ENCODE results near the gene DAW1.

DNA sequence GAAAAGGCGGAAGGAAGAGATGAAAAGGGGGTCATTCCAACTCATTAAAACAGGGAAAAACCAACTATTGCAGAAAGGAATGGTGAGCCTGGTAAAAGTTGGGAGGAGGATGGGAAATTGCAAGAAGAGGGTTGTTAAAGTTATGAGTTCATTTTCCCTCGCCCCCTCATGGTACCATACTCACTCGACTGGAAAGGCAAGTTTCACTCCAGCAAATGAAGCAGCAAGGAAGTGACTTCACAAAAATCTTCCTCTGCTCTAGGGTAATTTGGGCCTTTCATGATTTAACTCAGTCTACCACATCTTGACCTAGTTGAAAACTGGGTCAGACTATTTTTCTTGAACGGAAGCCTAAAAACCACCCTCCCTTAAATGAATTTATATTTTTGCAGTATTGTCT is 22.8 kb upstream of the DAW1 start:
- TF ChIP-seq PKNOX1 (IDR thresholded peaks at IDR 0.05): no peak
- no peak for TF ChIP-seq ELF4 (IDR thresholded peaks at IDR 0.05)
- TF ChIP-seq TARDBP (IDR thresholded peaks at IDR 0.05): no peak
- TF ChIP-seq FOXK2 (IDR thresholded peaks at IDR 0.05): no peak
- no peak for TF ChIP-seq BHLHE40 (IDR thresholded peaks at IDR 0.05; ENCODE audit: borderline replicate concordance)
- no peak for TF ChIP-seq L3MBTL2 (conservative IDR thresholded peaks at IDR 0.05)
- no peak for TF ChIP-seq SP1 (IDR thresholded peaks at IDR 0.05)
- TF ChIP-seq ZNF384 (IDR thresholded peaks at IDR 0.05): no peak

Data from HEK293T (cell line).